Fibroblast of pulmonary artery (primary cell): ENCODE results near the gene HHIPL1.

ENCODE experiments used
- DNase-seq: peaks from one replicate; pipeline ENCODE4 v3.0.0-alpha.2; 2010; ENCODE audit warnings: low read depth
- H3K4me3 ChIP-seq: replicated peaks from 2 replicates; pipeline ENCODE4 v1.5.1; 2011; ENCODE audit warnings: low read depth, mild to moderate bottlenecking, control low read depth, low read length, moderate library complexity
- TF ChIP-seq, protein P1 (sequence below): IDR thresholded peaks from 2 replicates; pipeline ENCODE4 v1.5.1; 2011; ENCODE audit warnings: mild to moderate bottlenecking, control low read depth, low read length, inconsistent platforms; ENCODE audit errors: missing control alignments

The HHIPL1 gene

DNA sequence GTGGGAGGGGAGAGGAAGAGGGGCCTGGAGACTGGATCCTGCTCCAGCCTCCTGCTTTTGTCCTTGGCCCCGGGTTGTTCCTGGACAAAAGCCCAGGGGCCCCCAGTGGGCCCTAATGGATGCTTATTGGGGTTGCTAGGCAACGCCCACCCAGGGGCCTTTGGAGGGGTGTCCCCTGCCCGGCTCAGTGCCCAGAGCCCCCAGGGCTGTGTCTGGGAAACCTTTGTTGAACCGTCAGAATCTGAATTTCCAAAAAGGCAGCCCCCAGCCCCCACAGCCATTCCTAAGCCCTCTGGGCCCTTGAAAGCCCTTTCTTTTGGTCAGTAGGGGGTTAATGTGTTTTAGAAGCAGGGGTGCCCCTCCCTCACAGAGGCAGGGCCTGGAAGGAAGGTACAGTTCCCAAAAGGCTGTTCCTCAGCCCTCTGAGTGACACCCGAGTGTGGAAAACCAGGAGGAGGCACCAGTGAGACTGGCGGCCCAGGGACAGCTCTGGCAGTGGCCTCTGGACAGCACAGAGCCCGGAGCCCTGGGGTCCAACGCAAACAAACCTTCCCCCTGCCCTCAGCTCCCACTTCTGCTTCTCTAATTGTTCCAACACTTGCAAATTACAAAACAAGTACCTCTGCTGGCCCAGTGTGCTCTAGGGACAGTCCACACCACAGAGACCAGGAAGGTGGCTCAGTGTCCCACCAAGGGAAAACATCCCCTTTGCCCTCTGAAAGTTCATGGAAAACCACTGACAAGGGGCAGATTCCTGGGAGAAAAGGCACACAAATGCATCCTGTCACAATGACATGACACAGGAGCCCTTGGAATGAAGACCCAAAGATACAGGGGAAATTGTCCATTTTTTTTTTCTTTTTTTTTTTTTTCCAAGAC is 19.4 kb downstream of the HHIPL1 start:
- TF ChIP-seq, protein P1, sequence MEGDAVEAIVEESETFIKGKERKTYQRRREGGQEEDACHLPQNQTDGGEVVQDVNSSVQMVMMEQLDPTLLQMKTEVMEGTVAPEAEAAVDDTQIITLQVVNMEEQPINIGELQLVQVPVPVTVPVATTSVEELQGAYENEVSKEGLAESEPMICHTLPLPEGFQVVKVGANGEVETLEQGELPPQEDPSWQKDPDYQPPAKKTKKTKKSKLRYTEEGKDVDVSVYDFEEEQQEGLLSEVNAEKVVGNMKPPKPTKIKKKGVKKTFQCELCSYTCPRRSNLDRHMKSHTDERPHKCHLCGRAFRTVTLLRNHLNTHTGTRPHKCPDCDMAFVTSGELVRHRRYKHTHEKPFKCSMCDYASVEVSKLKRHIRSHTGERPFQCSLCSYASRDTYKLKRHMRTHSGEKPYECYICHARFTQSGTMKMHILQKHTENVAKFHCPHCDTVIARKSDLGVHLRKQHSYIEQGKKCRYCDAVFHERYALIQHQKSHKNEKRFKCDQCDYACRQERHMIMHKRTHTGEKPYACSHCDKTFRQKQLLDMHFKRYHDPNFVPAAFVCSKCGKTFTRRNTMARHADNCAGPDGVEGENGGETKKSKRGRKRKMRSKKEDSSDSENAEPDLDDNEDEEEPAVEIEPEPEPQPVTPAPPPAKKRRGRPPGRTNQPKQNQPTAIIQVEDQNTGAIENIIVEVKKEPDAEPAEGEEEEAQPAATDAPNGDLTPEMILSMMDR = no peak
- H3K4me3 ChIP-seq = no peak overlapping the region
- DNase-seq = no peak

DNA sequence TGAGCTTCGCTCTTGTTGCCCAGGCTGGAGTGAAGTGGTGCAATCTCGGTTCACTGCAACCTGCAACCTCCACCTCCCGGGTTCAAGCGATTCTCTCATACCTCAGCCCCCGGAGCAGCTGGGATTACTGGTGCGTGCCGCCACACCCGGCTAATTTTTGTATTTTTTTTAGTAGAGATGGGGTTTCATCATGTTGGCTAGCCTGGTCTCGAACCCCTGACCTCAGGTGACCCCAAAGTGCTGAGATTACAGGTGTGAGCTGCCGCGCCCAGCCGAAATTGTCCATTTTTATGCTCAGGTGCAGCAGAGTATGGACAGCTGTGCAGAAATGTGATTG is 20.0 kb downstream of the HHIPL1 start:
- H3K4me3 ChIP-seq = no peak overlapping the region
- TF ChIP-seq, protein P1 = no peak

DNA sequence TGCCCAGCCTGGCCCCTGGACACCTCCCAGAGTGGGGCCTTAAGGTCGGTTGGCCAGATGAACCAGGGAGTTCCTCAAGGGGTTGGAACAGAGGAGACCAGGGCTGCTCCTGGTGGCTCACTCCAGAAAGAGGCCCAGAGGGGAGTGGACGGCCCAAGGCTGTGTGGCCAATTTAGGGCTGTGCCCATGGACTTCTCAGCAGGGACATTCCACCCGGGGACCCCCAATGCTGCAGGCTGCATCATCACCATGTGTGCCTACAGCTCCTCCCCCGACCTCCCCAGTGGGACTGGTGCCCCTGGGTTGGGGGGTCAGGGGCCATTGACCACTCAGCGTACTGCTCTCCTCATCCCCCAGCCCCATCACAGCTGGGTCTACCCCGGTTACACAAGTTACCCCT is 21.6 kb downstream of the HHIPL1 start:
- TF ChIP-seq, protein P1 = no peak
- no peak overlapping the region for H3K4me3 ChIP-seq
- no peak for DNase-seq

More for the DNA sequence above, 20.0 kb downstream of the HHIPL1 start:
- no peak for DNase-seq

DNA sequence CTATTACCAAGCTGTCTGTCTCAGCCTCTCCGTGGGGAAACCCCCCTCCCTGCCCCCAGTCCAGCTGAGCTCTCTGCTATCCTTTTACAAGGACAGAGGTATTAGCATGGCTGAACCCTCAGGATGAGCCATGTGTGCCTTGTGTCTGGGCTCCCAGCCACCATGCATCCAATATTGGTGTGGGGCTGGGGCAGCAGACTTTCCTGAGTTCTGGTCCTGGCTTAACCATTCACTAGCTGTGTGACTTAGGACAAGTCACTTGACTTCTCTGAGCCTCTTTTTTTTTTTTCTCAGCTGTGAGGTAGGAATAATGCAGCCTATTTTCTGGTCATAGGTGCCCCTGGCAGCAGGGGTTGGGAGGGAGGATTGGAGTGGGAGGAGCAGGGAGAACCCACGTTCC is 22.1 kb downstream of the HHIPL1 start:
- TF ChIP-seq, protein P1 = no peak
- DNase-seq = no peak
- H3K4me3 ChIP-seq = no peak overlapping the region

DNA sequence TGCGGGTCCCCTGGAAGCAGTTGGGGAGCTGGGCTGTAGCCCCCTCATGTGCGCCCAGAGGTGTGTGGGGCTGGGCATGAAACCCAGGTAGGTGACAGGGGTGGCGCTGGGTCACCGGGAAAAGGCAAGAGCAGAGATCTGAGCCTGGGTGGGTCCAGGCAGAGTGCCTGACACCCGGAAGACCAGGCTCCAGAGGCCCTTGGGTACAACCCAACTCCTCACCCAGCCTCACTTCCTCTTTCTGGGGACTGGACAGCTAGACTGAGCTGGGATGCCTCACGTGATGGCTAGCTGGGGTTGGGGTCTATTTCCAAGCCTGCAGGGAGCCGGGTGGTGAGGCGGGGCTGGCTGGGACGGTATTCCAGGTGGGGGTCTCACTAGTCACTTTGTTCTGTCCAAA is 22.9 kb downstream of the HHIPL1 start:
- no peak overlapping the region for H3K4me3 ChIP-seq
- no peak for DNase-seq
- TF ChIP-seq, protein P1 = no peak

DNA sequence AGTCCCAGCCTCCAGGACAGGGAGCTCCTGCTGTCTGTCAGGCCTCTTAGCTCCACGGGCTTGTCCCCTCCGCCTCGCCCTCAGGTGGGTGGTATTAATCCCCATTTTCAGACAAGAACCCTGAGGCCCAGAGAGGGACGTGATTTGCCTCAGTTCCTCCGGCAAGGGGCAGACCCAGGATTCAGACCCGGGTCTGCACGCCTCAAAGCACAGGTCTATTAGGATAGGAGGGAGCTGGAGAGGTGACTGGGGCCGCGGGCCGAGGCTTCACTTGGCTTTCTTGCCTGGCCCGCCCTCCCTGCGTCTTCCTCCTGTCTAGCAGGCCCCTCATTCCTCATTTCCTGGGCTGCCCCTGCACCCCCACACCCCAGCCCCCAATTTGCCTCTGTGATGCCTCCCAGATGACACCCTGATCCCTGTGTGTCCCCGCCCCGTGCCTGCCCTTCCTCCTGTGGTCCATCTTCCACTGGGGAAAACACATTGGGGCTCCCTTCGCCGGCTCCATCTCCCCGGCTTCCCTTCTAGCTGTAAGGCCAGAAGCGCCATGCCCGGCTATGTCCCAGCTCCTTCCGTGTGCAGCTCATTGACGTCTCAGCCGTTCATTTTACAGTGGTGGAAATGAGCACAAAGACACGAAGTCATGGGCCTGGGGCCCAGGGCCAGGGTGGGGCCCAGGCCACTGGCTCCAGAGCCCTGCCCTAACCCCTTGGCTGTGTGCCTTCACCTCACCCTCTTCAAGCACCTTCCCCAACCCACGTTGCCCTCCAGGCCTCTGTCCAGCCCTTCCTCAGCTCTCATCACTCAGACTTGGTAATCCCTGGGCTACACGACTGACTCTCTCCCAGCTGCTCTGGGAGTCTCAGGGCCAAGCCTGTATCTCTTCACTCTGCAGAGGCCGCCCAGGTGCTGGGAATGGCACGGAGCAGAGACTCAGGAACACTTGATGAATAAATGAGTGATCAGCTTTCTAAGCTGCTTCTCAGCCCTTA is 23.7 kb downstream of the HHIPL1 start:
- TF ChIP-seq, protein P1 = no peak
- DNase-seq = no peak
- H3K4me3 ChIP-seq = no peak overlapping the region
